Right lobe of liver (tissue), 4 donors: ENCODE data around the gene ITPA.

Experiments used
- CTCF ChIP-seq, 4 donors: fragments of 200-600 bp in 3 of 4; fragments of 450-650 bp in 1 of 4; IDR thresholded peaks; one replicate each; pipeline versions ENCODE4 v1.5.1 to v1.8.0; 2016 to 2022; ENCODE audit warnings: antibody characterized with exemption in 4 of 4, mild to moderate bottlenecking in 2 of 4
- POLR2A ChIP-seq: fragments of 450-650 bp; IDR thresholded peaks from one replicate; pipeline ENCODE4 v1.6.1; 2017; ENCODE audit warnings: antibody characterized with exemption, mild to moderate bottlenecking
- donor health status: DM: no; HTN: no; CAD: no.
- donor health status: DM: no; HTN: no; CAD: no.
- donor health status: DM: no; HTN: yes; CAD: no.

DNA sequence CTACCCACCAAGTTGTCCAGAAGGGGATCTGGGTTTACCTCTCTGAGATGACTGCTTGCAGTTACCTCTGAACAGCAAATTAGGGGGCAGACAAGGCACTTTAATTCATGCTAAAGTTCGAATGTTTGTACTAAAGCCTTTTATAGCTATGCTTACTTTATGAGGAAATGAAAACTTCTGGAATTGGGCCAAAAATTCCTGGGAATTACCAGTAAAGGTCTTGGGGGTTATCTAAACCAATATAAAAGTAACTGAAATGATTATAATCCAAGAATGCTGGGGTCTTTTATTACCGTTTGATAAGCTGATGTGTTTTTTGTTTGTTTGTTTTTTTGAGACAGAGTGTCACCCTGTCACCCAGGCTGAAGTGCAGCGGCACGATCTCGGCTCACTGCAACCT is 28.0 kb upstream of the ITPA start:
- TF ChIP-seq POLR2A (no peak), CTCF (IDR thresholded peaks at IDR 0.05) (no peak)
